Glutamatergic neuron (in vitro differentiated cells): ENCODE data around the gene KLC3. TPM values are rescaled to one million over a fixed set of nuclear protein-coding genes. Genes with fewer than 3 reads are reported as not detected.

Experiments
- DNase-seq: peaks from one replicate; pipeline ENCODE4 v3.0.0; 2022
- H3K27ac Mint-ChIP-seq: one replicate; pipeline ENCODE4 v1.8.0; 2020; ENCODE audit warnings: mild to moderate bottlenecking, mixed read lengths, inconsistent platforms; ENCODE audit not compliant: unreplicated experiment
- H3K27me3 Mint-ChIP-seq: one replicate; pipeline ENCODE4 v1.8.0; 2020; ENCODE audit warnings: mild to moderate bottlenecking, moderate library complexity, mixed read lengths, inconsistent platforms; ENCODE audit not compliant: unreplicated experiment
- H3K36me3 Mint-ChIP-seq: one replicate; pipeline ENCODE4 v1.8.0; 2020; ENCODE audit warnings: mild to moderate bottlenecking, mixed read lengths, inconsistent platforms; ENCODE audit not compliant: unreplicated experiment
- H3K4me1 Mint-ChIP-seq: one replicate; pipeline ENCODE4 v1.8.0; 2020; ENCODE audit warnings: mild to moderate bottlenecking, low read depth, mixed read lengths, inconsistent platforms; ENCODE audit not compliant: unreplicated experiment
- H3K4me3 Mint-ChIP-seq: one replicate; pipeline ENCODE4 v1.8.0; 2020; ENCODE audit warnings: mild to moderate bottlenecking, mixed read lengths, inconsistent platforms; ENCODE audit not compliant: unreplicated experiment
- H3K9me3 Mint-ChIP-seq: one replicate; pipeline ENCODE4 v1.8.0; 2020; ENCODE audit warnings: mild to moderate bottlenecking, moderate library complexity, mixed read lengths, inconsistent platforms; ENCODE audit not compliant: unreplicated experiment
- total RNA-seq: library from RNA; stranded (reverse); fragmentation: NEBNext Ultra II Directional; extraction: Animal tissue kit (Norgen Biotek cat#: 25700); gene quantifications from one replicate; pipeline ENCODE4 v1.2.1, GENCODE V29; 2021; ENCODE audit not compliant: unreplicated experiment
- TF ChIP-seq, protein P1 (sequence below): fragments of 200-600 bp; sonication (generic); IDR thresholded peaks from one replicate; pipeline ENCODE4 v1.5.0; 2021; ENCODE audit not compliant: partially characterized antibody, unreplicated experiment

The KLC3 gene
- total RNA-seq, 1 donor from 2014 or later: not detected

DNA sequence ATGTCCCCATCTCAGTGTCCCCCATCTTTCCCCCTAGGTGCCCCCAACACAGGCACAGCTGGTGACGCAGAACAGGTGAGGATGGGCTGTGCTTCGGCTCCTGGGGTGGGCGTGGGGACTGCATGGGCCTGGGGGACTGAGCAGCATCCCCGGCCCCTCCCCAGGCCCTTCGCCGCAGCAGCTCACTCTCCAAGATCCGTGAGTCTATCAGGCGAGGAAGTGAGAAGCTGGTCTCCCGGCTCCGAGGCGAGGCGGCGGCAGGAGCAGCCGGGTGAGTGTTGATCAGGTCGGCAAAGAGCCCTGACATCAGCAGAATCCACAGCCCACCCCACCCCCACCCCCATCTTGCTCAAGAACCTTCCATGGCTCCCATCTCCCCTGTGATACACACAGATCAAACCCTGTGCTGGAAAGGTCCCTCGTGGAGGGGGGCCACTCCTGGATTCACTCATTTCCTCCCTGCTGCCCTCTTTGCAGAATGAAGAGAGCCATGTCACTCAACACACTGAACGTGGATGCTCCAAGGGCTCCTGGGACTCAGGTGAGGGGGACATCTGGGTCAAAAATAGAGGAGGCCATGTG, 10.0 kb downstream of the KLC3 start:
- Mint-ChIP-seq H3K36me3 (peaks cover 5% of the 10 kb centered on the region), H3K9me3 (peaks cover 5% of the 10 kb centered on the region), H3K4me1 (no peaks in the 10 kb centered on the region), H3K4me3 (no peak overlapping the region), H3K27me3 (peaks cover 8% of the 10 kb centered on the region), H3K27ac (no peak overlapping the region)
- TF ChIP-seq, protein P1, sequence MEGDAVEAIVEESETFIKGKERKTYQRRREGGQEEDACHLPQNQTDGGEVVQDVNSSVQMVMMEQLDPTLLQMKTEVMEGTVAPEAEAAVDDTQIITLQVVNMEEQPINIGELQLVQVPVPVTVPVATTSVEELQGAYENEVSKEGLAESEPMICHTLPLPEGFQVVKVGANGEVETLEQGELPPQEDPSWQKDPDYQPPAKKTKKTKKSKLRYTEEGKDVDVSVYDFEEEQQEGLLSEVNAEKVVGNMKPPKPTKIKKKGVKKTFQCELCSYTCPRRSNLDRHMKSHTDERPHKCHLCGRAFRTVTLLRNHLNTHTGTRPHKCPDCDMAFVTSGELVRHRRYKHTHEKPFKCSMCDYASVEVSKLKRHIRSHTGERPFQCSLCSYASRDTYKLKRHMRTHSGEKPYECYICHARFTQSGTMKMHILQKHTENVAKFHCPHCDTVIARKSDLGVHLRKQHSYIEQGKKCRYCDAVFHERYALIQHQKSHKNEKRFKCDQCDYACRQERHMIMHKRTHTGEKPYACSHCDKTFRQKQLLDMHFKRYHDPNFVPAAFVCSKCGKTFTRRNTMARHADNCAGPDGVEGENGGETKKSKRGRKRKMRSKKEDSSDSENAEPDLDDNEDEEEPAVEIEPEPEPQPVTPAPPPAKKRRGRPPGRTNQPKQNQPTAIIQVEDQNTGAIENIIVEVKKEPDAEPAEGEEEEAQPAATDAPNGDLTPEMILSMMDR: no peak
- DNase-seq: no peak

DNA sequence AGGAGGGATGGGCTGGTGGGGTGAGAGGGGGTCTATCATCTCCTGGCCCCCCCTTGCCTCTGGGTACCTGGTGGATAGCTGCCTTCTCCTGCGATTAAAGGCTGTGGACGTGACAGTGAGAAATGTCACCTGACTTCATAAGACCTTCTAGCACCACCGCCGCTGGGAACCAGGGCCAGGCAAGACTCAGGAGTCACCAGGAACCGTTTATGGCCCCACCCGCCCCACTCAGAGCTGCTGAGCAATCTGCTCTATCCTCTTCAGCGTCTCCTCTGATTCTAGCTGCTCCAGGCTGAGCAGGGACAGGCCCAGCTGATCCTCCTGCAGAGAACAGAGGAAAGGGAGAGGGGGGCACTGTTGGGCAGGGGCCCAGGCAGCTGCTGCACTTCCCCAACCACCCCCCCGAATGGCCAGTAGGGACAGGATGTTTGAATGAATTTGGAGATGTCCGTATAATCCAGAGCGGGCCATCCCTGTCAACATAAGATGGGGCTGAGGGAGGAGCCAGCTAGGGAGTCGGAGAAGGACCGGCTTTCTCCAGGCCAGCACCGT, 10.9 kb downstream of the KLC3 start:
- no peak for DNase-seq
- Mint-ChIP-seq H3K4me3 (no peak overlapping the region), H3K4me1 (no peaks in the 10 kb centered on the region), H3K27me3 (peaks cover 6% of the 10 kb centered on the region), H3K27ac (no peak overlapping the region), H3K9me3 (peaks cover 5% of the 10 kb centered on the region), H3K36me3 (peaks cover 5% of the 10 kb centered on the region)
- TF ChIP-seq, protein P1: no peak

DNA sequence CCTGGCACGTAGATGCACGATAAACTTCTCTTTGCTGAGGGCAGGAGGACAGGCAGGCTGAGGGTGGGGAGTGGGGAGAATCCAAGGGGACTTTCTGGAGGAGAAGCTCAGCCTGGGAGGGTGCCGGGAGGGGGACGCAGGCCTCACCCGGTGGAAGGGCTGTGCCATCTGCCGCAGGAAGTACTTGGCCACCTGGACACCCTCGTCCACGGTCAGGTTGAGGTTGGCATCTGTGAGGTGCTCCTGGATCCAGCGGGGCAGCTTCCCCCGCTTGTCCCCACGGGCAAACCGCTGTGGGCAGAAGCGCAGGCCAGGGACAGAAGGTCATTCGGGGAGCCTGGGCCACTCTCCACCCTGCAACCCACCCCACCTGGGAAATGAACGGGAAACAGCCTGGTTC, 11.5 kb downstream of the KLC3 start:
- no peak overlapping the region for H3K4me3 Mint-ChIP-seq
- TF ChIP-seq, protein P1: no peak
- peaks cover 6% of the 10 kb centered on the region for H3K27me3 Mint-ChIP-seq
- no peak overlapping the region for H3K27ac Mint-ChIP-seq
- DNase-seq: no peak
- peaks cover 5% of the 10 kb centered on the region for H3K36me3 Mint-ChIP-seq
- H3K9me3 Mint-ChIP-seq: peaks cover 5% of the 10 kb centered on the region
- no peaks in the 10 kb centered on the region for H3K4me1 Mint-ChIP-seq

DNA sequence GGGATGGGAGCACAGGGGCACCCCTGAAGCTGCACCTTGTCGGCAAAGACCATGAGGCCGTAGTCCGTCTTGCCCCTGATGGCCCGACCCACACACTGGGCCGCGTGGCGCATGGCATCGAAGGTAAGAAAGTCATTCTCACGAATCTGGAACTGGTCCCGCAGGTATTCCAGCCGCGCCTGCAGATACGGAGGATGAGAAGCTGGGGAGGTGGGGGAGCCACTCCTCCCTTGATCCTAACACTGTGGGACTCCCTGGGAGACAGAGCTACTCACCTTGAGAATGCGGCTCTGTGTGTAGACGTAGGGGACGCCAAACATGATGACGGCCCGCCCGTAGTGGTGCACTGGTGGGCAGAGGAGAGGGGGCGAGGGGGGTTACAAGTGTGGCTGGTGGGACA, 11.9 kb downstream of the KLC3 start:
- peaks cover 5% of the 10 kb centered on the region for H3K36me3 Mint-ChIP-seq
- TF ChIP-seq, protein P1: no peak
- peaks cover 6% of the 10 kb centered on the region for H3K27me3 Mint-ChIP-seq
- peaks cover 5% of the 10 kb centered on the region for H3K9me3 Mint-ChIP-seq
- DNase-seq: no peak
- no peaks in the 10 kb centered on the region for H3K4me1 Mint-ChIP-seq
- H3K27ac Mint-ChIP-seq: no peak overlapping the region
- H3K4me3 Mint-ChIP-seq: no peak overlapping the region
